Measurements from ENCODE around the gene ANXA3. TPM values are rescaled to one million over a fixed set of nuclear protein-coding genes. Genes with fewer than 3 reads are reported as not detected.

Gene ANXA3
- polyA plus RNA-seq, 3 donors: 33.3 to 62.7 (median 53.1) TPM

- no peak for DNase-seq (ENCODE audit: low read depth in 3 of 3, low spot score in 2 of 3)
These were observed 89.1 kb downstream of the ANXA3 start for GRCh38 chr4:78640714-78641113.

- no peak for DNase-seq (ENCODE audit: low read depth in 3 of 3, low spot score in 2 of 3)
These were observed 91.4 kb downstream of the ANXA3 start for GRCh38 chr4:78642934-78643333.

GRCh38 chr4:78644063-78644691 is 92.6 kb downstream of the ANXA3 start:
- no peak for DNase-seq (ENCODE audit: low read depth in 3 of 3, low spot score in 2 of 3)

- no peak for DNase-seq (ENCODE audit: low read depth in 3 of 3, low spot score in 2 of 3)
These were observed 93.3 kb downstream of the ANXA3 start for GRCh38 chr4:78644744-78645330.

- no peak for DNase-seq (ENCODE audit: low read depth in 3 of 3, low spot score in 2 of 3)
These were observed 94.5 kb downstream of the ANXA3 start for GRCh38 chr4:78645853-78646757.

- no peak for DNase-seq (ENCODE audit: low read depth in 3 of 3, low spot score in 2 of 3)
These were observed 95.7 kb downstream of the ANXA3 start for GRCh38 chr4:78647272-78647671.

GRCh38 chr4:78648640-78649363 is 97.2 kb downstream of the ANXA3 start:
- DNase-seq (ENCODE audit: low read depth in 3 of 3, low spot score in 2 of 3): no peak

GRCh38 chr4:78650106-78651024 is 98.8 kb downstream of the ANXA3 start:
- DNase-seq (ENCODE audit: low read depth in 3 of 3, low spot score in 2 of 3): no peak

- no peak for DNase-seq (ENCODE audit: low read depth in 3 of 3, low spot score in 2 of 3)
These were observed 99.8 kb downstream of the ANXA3 start for GRCh38 chr4:78651250-78651860.

- DNase-seq (ENCODE audit: low read depth in 3 of 3, low spot score in 2 of 3): no peak
These were observed 100.8 kb downstream of the ANXA3 start for GRCh38 chr4:78652282-78652876.

GRCh38 chr4:78653655-78654054 is 102.1 kb downstream of the ANXA3 start:
- no peak for DNase-seq (ENCODE audit: low read depth in 3 of 3, low spot score in 2 of 3)

- DNase-seq (ENCODE audit: low read depth in 3 of 3, low spot score in 2 of 3): no peak
These were observed 103.2 kb downstream of the ANXA3 start for GRCh38 chr4:78654807-78655206.

GRCh38 chr4:78656968-78657445 is 105.4 kb downstream of the ANXA3 start:
- no peak for DNase-seq (ENCODE audit: low read depth in 3 of 3, low spot score in 2 of 3)

- DNase-seq (ENCODE audit: low read depth in 3 of 3, low spot score in 2 of 3): no peak
These were observed 107.7 kb downstream of the ANXA3 start for GRCh38 chr4:78659264-78659663.

GRCh38 chr4:78659665-78660064 is 108.1 kb downstream of the ANXA3 start:
- DNase-seq (ENCODE audit: low read depth in 3 of 3, low spot score in 2 of 3): no peak
